HG03025 (cell line): ENCODE results near the gene TMEM181.
"Not testable (repeated sequence)": the region's sequence is repeated elsewhere in the genome, so short reads cannot be mapped to it uniquely, and the experiment has no call there.

Experiments
- ATAC-seq: cut with Tn5 transposase; IDR thresholded peaks from one replicate; pipeline ENCODE4 v1.9.1; 2021; ENCODE audit warnings: mild to moderate bottlenecking, moderate library complexity; ENCODE audit not compliant: unreplicated experiment, low FRiP score

The TMEM181 gene

DNA sequence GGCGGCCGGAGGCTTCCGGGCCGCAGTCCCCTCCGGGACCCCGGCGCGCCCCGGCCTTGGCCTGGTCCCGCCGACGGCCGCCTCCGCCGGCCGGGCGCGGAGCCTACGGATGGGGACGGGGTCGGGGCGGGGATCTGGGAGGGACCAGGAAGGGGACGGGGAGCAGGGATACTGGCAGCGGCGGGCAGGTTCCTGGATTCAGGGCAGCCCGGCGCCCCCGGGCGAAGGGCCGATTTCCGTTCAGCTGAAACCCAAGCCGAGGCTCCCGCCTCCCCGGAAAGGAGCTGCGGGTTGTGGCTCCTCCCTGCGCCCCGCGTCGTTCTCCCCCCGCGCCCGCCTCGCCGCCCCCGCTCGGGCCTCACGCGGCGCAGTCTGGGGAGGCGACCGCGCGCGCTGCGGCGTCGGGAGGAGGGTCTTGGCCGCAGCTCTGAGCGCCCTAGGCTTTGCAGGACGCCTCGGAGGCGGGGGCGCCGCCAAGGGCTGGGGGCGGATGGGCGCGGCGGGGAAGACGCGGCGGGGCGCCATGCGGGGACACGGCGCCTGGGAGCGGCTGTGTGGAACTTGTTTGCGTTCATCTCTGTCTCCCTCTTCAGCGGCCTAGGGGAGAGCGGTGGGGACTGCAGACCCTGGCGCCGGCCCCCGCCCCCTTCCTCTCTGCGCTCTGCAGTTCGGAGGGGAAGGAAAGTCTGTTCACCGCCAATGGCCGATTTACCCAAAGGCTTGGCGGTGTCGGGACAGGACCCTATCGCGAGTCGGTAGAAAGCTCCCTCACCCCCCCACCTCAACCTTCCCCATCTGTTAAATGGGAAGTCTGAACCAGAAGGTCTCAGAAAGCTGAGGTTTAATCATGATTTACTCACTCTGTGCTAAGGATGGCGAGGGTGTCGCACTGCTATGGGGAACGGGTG, 22.7 kb upstream of the TMEM181 start:
- ATAC-seq: no peak

DNA sequence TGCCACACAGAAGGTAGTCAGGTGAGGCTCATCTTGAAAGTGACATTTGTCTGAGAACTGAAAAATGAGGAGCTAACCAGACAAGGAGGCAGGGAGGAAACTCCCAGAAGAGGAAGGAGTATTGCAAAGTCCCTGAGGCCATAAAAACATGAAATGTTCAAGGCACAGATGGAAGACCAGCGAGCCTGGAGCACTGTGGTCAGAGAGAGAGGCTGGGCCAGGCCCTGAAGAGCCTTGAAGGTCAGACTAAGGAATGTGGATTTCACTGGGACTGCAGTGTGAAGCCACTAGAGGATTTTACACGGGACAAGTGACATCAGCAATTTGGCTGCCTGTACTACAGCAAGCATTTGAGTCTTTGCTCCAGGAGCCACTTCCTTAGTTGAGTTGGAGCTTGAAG, 21.1 kb upstream of the TMEM181 start:
- ATAC-seq: no peak

DNA sequence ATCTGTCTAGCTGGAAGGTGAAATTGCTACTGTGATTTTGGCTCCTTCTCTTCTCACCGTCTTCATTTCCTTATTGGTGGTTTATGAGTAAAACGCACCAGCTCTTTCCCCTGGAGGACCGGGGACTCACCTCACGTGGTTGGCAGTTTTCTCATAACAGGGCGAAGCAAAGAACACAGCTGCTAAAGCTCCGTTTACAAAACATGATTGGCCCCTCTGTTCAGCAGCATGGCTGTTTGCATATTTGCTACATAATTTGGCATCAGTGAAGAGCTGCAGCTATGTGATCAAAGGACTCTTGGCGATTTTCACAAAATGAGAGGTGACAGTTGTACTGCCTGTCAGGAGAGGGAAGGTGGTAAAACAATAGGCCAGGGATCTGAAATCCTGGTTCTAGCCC, 20.5 kb upstream of the TMEM181 start:
- no peak for ATAC-seq

DNA sequence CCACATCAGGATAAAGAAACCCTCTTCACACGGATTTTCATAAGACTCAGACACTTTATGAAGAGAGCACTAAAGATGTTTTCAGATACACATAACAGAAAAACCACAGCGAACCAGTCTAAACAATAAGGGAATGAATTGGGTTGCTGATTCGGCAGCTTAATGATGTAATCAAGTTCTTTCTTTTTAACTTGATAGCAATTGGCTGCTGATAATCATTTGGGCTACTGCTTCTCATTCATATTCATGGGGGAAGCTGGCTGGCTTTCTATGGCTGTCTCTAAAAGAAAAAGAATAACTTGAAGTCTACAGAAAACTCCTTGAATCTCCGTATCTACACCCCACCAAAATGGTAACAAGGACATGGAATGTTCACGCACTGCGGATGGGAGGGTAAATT, 20.0 kb upstream of the TMEM181 start:
- no peak for ATAC-seq

DNA sequence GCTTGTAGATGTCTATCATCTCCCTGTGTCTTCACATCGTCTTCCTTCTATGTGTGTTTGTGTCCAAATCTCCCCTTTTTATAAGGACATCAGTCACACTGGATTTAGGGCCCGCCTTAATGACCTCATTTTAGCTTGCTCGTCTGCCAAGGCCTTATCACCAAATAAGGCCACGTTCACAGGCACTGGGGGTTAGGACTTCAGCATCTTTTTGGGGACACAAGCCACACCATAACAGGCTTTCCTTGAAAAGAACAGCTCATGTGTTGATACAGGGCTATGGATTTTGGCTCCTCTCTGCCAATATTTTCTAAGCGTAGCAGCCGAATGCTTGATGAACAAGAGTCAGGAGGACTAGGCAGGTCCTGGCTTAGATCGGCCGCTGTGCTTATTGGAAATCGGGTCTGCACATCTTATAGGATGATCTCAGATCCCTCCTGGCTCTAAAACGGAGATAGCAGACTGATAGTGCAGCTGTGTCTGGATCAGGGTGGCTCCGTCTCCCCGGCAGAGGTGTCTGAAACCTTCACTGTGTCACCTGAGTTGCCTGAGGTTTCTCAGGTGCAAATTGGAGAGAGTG, 16.2 kb upstream of the TMEM181 start:
- no peak for ATAC-seq

DNA sequence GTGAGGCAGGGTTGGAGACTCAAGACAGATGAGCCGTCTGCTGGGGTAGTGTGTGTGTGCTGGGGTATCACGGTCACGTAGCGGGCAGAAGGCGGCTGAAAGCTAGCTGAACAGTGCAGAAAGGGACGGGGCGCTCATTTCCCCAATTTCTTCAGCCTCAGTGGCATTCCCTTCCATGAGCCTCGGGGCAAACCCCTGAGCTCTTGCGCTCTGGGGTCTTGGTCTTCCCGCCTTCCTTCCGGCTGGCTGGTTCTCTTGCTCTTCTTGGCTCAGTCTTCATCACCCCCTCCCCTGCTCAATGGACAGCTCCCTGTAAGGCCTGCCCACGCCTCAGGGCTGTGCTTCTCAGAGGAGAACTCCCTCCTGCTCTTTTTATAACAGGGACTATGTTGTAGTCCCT, 15.5 kb upstream of the TMEM181 start:
- no peak for ATAC-seq

DNA sequence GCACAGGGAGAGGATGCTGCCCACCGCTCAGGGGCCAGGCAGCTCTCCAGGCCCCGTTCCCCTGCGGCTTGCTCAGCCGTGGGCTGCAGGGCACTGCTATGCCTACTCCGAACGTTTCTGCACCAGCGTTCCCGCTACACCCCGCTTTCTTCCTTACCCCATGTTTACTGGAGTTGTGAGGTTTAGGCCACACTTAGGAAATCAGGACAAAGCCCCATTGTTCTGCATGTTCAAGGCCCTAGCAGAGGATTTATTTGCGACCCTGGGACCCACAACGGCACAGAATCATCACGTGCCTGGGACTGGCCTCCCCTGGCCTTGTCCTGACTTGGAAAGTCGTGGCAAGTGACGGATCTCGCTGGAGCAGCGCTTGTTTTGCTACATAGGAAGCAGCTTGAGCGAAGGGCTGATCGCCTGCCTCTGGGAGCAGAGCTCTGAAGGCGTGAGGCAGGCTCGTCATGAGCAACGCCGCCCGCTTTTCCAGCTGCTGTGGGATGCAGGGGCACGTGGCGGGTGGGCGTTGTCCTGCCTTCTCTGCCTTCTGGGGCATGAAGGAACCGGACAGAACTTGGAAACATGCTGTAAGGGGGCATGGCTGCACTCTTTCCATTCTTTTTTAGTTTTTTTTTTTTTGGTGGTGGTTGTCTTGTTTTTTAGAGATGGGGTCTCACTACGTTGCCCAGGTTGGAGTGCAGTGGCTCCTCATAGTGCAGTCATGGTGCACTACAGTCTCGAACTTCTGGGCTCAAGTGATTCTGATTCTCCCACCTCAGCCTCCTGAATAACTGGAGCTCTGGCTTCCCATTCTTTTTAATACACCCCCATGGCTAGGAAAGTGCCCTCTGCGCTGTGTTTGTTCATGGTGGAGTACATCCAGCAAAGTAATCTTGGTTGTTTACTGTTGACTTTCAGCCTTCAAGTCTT, 14.6 kb upstream of the TMEM181 start:
- no peak for ATAC-seq

DNA sequence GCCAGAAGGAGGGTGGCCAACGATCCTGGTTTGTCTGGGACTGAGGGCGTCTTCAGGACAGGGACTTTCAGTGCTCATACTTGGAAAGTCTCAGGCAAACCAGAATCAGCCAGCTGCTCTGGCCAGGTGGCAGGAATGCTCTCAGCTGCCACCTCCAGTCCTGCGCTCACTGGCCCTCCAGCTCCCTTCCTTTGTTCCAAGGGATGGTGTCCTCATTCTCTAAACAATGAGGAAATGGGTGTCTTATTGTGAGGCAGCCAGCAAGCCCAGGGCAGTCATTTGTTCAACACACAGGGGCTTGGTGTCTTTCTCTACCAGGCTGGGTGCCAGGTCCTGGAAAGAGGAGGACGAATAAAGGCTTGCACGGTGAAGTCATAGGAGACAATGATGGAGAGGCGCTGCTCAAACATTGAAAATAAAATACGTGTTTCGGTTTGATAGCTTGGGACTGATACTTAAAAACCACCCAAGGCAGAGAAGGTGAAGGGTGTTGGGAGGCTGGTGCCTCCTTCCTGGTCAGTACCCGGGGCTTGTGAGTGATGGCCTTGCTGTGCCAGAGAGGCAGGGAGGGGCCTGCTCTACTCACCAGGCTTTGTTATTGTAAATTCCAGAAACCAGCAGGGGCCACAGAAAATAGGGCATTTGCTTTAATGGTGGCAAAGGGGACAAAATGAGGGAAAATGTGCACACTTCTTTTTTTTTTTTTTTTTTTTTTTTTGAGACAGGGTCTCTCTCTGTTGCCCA, 11.3 kb upstream of the TMEM181 start:
- ATAC-seq: no peak

DNA sequence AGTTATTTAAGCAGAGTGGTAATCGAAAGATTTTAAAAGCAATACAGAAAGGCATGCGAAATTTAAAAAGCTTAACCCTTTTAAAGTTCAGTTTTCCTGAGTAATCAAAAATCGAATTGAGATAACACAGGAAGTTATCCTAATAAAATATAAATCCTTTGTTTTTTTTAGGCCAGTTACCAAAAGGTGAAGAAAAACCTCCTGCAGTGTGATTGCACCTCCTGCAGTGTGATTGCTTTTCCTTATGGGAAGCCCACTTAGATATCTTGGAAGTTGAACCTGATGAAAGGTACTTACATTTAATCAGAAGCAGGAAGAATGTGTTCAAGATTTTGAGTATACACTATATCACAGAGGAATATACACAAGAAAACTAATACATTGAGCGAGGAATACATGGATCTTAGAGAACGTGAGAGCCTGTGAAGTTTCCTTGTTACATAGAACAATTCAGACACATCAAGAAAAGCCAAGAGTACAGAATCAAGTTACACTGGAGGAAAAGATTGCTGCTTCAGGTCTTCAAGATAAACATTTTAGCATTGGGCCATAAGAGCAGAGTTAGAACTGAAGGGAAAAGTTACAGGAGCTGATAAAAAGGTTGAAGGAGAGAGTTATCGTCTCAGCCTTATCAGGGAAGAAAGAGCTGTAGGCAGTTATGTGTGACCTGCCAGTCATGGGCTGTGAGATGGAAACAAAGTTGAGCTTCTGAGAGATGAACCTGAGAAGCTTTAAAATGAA, 7.7 kb upstream of the TMEM181 start:
- peak; percentile 55 for ATAC-seq

DNA sequence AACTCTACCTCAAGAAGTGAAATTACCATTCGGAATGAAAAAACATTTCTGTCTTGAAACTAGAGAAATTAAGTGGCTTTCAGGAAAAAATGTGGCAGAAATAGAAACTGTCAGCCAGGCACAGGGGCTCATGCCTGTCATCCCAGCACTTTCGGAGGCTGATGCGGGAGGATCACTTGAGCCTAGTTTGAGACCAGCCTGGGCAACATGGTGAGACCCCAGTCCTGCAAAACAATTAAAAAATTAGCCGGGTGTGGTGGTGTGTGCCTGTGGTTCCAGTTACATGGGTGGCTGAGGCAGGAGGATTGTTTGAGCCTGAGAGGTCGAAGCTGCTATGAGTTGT, 7.1 kb upstream of the TMEM181 start:
- no peak for ATAC-seq

DNA sequence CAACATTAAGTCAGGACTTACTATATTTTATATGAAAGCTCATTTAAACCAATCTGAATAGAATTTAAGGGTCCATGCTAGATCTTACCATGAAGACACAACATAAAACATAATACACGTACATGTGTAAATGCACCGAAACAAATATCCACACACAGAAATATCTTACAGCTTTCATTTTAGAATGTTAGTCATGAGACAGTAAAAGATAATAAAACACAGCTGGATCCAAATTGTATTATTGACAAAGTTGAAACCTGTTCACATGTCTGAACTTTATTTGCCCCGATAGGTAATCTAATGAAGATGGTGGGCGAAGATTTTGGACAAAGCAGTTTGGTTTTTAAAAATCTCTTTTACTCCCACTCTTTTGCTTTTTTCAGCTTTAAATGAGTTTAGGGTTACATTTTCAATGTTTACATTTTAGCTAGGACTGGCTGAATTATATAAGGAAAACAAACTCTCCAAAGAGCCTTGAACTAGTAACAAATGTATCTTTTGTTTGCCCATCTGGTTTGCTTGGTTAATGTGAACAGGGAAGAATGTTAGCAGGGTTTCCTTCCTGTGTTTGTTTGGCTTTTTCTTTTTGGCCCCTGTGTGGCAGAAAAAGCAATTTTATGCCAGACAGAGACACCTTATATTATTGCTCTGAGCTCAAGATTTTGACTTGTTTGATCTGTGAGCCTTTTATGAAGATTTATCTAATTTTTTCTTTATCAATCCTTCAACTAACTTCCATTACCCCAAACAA, 5.1 kb upstream of the TMEM181 start:
- ATAC-seq: no peak

DNA sequence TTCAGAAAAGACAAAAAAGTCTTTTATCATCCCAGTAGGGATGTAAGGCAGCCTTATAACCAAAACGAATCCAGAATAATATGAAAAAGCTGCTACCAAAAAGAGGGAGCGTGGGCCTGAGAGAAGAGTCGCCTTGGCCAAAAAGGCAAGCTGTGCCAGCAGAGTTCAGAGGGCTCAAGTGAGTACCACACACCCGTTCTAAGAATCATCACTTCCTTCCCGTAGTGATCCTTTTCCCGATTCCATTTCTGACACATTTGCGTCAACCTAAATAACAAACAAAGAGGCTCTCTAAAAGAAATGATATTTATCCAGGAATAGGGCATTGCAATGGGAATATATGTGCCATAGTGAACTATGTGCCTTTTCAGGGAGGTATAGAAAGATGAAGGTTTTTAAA, 3.8 kb upstream of the TMEM181 start:
- ATAC-seq: no peak

DNA sequence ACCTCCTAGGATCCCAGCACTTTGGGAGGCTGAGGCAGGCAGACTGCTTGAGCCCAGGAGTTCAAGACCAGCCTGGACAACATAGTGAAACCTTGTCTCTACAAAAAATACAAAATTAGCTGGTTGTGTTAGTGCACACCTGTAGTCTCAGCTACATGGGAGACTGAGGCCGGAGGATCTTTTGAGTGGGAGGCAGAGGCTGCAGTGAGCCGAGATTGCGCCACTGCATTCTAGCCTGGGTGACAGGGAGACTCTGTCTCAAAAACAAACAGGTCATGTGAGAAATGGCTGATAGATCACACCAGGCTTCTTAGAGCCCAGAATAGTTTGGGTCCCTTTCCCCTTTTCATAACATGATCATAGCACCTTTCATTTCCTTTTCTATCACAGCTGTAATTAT, 2.8 kb upstream of the TMEM181 start:
- not testable (repeated sequence) for ATAC-seq

DNA sequence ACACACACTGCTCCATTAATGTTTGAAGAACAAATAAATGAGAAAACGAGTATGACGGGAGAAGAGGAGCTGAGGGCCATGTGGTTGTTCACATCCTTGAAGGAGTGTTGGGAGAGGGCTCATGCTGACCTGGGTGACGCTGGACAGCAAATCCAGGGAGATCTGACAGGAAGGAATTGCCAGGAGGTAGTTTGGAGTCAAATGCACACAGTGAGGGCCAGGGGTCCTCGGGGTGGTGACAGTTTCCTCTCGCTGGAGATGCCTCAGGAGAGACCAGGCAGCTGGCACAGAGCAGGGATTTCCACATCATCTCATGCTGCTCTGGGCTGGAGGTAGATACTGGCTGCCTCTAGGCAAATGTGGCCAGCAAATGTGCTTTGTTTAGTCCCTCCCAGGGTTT, 2.0 kb upstream of the TMEM181 start:
- no peak for ATAC-seq

DNA sequence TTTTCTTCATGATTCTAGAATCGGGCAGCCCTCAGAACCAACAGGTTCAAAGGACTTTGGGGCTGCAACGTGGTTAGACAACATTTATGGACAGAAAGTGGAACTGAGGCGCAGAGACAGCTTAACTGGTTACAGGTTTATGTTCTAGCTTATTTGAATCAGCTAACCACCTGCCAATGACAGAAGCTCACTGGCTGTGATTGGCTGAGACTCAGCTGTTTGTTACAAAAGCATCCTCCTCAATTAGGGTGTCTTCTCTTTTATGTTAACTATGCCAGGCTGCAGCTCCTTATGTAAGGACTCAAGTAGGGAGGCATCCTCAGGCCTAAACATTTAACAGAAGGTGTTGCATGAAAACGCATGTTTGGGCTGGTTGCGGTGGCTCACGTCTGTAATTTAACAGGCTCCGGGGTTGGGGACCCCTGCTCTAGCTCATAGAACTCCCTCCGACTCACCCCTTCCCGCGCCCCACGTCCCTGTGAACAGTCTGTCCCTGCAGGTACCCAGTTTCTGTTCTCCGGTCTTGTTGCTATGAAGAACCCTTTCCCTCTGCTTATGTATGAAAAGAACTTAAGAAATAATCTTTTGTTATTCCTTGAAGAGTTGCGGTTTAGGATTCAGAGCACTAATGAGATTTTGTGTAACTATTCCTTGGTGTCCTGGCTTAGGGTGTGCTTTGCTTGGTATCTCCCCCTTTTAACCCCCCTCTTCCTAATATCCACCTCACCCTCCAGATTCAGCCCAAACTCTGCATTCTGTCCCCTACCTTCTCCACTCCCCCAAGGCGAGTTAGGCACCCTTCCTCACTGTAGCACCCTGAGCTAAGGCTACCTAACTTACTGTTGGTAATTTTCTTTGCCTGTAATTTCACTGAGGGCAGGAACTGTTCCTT, 1.2 kb upstream of the TMEM181 start:
- ATAC-seq: no peak

DNA sequence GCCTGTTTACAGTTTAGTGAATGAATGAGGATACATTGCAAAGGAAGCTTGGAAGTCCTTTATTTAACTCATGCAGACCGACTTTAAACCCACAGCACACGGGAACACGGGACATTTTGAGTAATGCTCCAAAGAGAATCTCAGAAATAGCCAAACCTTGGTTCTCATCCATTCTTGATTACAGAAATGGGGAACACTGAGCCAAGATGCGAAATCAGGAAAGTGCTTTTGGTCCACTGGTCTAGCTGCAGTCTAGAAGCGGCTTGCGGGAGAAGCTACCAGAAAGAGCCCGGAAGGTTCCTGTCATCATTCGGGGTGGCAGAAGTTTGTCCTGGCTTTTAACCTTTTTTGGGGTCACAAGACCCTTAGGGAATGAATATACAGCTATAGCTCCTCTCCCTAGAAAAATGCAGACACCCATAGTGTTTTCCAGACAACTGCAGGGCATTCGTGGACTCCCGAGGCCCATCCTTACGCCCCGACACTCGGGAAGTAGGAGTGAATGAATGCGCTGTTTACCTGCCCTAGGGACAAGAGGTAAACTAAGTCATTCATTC, 475 bp upstream of the TMEM181 start:
- no peak for ATAC-seq

DNA sequence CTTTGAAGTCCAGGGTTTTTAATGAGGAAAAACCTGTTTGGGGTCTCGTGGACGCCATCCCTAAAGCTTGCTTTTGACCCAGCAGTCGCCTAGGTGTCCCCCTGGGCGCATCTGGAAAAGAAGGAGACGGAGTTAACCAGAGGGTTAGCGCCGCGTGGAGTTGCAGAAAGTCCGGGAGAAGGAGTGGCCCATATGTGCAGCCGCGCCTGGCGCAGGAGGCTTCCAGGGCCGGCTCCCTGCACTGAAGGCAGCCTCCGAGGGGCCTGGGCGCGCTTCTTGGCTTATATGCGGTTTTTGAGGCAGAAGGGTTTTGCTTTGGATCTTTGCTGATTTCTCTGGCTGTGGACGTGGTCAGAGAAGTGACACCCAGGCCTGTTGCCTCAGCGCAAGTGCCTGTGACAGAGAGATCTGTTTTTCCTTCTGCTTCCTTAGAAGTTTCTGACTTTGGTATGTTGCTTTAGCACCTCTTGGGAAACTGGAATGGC, 987 bp downstream of the TMEM181 start:
- no peak for ATAC-seq
